H1 (cell line): ENCODE measurements around the gene PPP1R3G. TPM values are rescaled to one million over a fixed set of nuclear protein-coding genes. Genes with fewer than 3 reads are reported as not detected.

ENCODE experiments used
- CTCF ChIA-PET: fragments of 300-600 bp; sonication (Branson Sonifier 250); formaldehyde crosslinking; loops from one replicate; lab custom pipeline; 2021; ENCODE audit not compliant: partially characterized antibody; lab: Charles Lee
- POLR2A ChIA-PET: fragments of 300-600 bp; sonication (Branson Sonifier 250); formaldehyde crosslinking; loops from one replicate; lab custom pipeline; 2021; ENCODE audit warnings: inconsistent platforms; ENCODE audit not compliant: partially characterized antibody; lab: Charles Lee
- DNase-seq, 2 experiments: peaks; one replicate each; pipeline versions ENCODE4 v3.0.0 to v3.0.0-alpha.2; 2010 to 2022; ENCODE audit warnings: low spot score in 2 of 2, low read depth in 1 of 2, mixed read lengths in 1 of 2
- FAIRE-seq: peaks from 2 replicates; lab custom pipeline; 2011; peaks lifted over from hg19 to GRCh38; lab: Jason Lieb, UNC
- H2AFZ ChIP-seq: 2 replicates; pipeline ENCODE4 v1.8.1; 2012; ENCODE audit warnings: low read length, inconsistent platforms
- H2AK5ac ChIP-seq: 2 replicates; pipeline ENCODE4 v1.6.1; 2013; ENCODE audit warnings: low read depth, low read length
- H2BK120ac ChIP-seq: replicated peaks from 2 replicates; pipeline ENCODE3; 2013; ENCODE audit warnings: low read depth, low read length, inconsistent platforms
- H2BK12ac ChIP-seq: 2 replicates; pipeline ENCODE4 v1.6.1; 2013; ENCODE audit warnings: low read depth, low read length
- H2BK15ac ChIP-seq: 2 replicates; pipeline ENCODE4 v1.6.1; 2013; ENCODE audit warnings: low read length
- H2BK20ac ChIP-seq: 2 replicates; pipeline ENCODE4 v1.6.1; 2013; ENCODE audit warnings: low read length
- H2BK5ac ChIP-seq: 2 replicates; pipeline ENCODE4 v1.6.1; 2013; ENCODE audit warnings: low read depth, low read length
- H3K14ac ChIP-seq: 2 replicates; pipeline ENCODE4 v1.6.1; 2013; ENCODE audit warnings: inconsistent platforms; ENCODE audit not compliant: insufficient read length
- H3K18ac ChIP-seq: 2 replicates; pipeline ENCODE4 v1.6.1; 2013; ENCODE audit warnings: low read length; ENCODE audit errors: extremely low read depth
- H3K23ac ChIP-seq: 2 replicates; pipeline ENCODE4 v1.6.1; 2013; ENCODE audit warnings: inconsistent platforms; ENCODE audit not compliant: insufficient read length
- H3K23me2 ChIP-seq: 2 replicates; pipeline ENCODE4 v1.6.1; 2013; ENCODE audit warnings: low read depth, low read length
- H3K27ac ChIP-seq: 2 replicates; pipeline ENCODE4 v1.6.1; 2011; ENCODE audit warnings: low read depth, low read length, inconsistent platforms
- H3K27me3 ChIP-seq, 4 experiments: replicated peaks in 1 of 4; 1 replicate in 1 of 4; 2 replicates in 3 of 4; pipeline versions ENCODE4 v1.6.1 to v1.8.1; 2011 to 2013; ENCODE audit warnings: low read length in 3 of 4, mild to moderate bottlenecking in 3 of 4, inconsistent platforms in 2 of 4, mixed read lengths in 2 of 4, moderate library complexity in 1 of 4; ENCODE audit not compliant: control insufficient read depth in 3 of 4, insufficient read depth in 3 of 4; ENCODE audit errors: extremely low read depth in 1 of 4
- H3K36me3 ChIP-seq, 4 experiments: 2 replicates each; pipeline versions ENCODE4 v1.6.1 to v1.8.1; 2011 to 2013; ENCODE audit warnings: mild to moderate bottlenecking in 4 of 4, low read length in 3 of 4, moderate library complexity in 2 of 4, control low read depth in 1 of 4, inconsistent platforms in 1 of 4; ENCODE audit not compliant: insufficient read depth in 4 of 4, control insufficient read depth in 2 of 4
- H3K4ac ChIP-seq: replicated peaks from 2 replicates; pipeline ENCODE3; 2013; ENCODE audit warnings: low read length, low read depth, mixed read lengths, inconsistent platforms; ENCODE audit not compliant: insufficient read length
- H3K4me1 ChIP-seq, 4 experiments: replicated peaks in 1 of 4; 1 replicate in 1 of 4; 2 replicates in 3 of 4; pipeline versions ENCODE4 v1.6.1 to v1.8.1; 2011 to 2013; ENCODE audit warnings: low read length in 3 of 4, inconsistent platforms in 2 of 4, mixed read lengths in 1 of 4; ENCODE audit not compliant: insufficient read depth in 4 of 4, control insufficient read depth in 3 of 4
- H3K4me2 ChIP-seq, 2 experiments: 2 replicates each; pipeline versions ENCODE4 v1.6.1 to v1.8.1; 2011 to 2013; ENCODE audit warnings: low read depth in 2 of 2, low read length in 2 of 2, control low read depth in 1 of 2, inconsistent platforms in 1 of 2, mild to moderate bottlenecking in 1 of 2; ENCODE audit not compliant: insufficient read depth in 1 of 2
- H3K4me3 ChIP-seq, 4 experiments: fragments of 200-600, 300-600 bp in 1 of 4; sonication (generic), shearing (Covaris generic), sonication (Bioruptor Twin) in 1 of 4; 2 replicates each; pipeline versions ENCODE4 v1.5.1 to v1.8.1; 2011 to 2016; ENCODE audit warnings: low read length in 4 of 4, low read depth in 3 of 4, control low read depth in 2 of 4, inconsistent platforms in 2 of 4, mild to moderate bottlenecking in 2 of 4, mixed read lengths in 1 of 4, moderate library complexity in 1 of 4; ENCODE audit not compliant: insufficient read depth in 2 of 4; ENCODE audit errors: extremely low read depth in 1 of 4
- H3K56ac ChIP-seq: replicated peaks from 2 replicates; pipeline ENCODE3; 2013; ENCODE audit warnings: low read depth, mild to moderate bottlenecking, mixed read lengths, low read length, inconsistent platforms; ENCODE audit not compliant: insufficient read length
- H3K79me1 ChIP-seq: 2 replicates; pipeline ENCODE4 v1.6.1; 2013; ENCODE audit warnings: low read depth, low read length, control low read depth
- H3K79me2 ChIP-seq, 2 experiments: 2 replicates each; pipeline versions ENCODE4 v1.6.1 to v1.8.1; 2012 to 2013; ENCODE audit warnings: low read length in 2 of 2, mild to moderate bottlenecking in 2 of 2, inconsistent platforms in 1 of 2; ENCODE audit not compliant: insufficient read depth in 2 of 2, control insufficient read depth in 1 of 2
- H3K9ac ChIP-seq, 4 experiments: replicated peaks in 1 of 4; 1 replicate in 1 of 4; 2 replicates in 3 of 4; pipeline versions ENCODE4 v1.6.1 to v1.8.1; 2011 to 2013; ENCODE audit warnings: low read depth in 3 of 4, low read length in 3 of 4, control low read depth in 2 of 4, mild to moderate bottlenecking in 2 of 4, moderate library complexity in 2 of 4, inconsistent platforms in 1 of 4; ENCODE audit errors: extremely low read depth in 1 of 4
- H3K9me3 ChIP-seq, 2 experiments: 2 replicates each; pipeline versions ENCODE4 v1.6.1 to v1.8.1; 2012 to 2013; ENCODE audit warnings: mild to moderate bottlenecking in 2 of 2, moderate library complexity in 2 of 2, control low read depth in 1 of 2, inconsistent platforms in 1 of 2, low read depth in 1 of 2, low read length in 1 of 2, mixed read lengths in 1 of 2; ENCODE audit not compliant: insufficient read depth in 2 of 2
- H4K20me1 ChIP-seq, 2 experiments: replicated peaks in 1 of 2; 2 replicates each; pipeline versions ENCODE3 to v1.8.1; 2011 to 2013; ENCODE audit warnings: inconsistent platforms in 2 of 2, low read length in 2 of 2, mild to moderate bottlenecking in 1 of 2; ENCODE audit not compliant: insufficient read depth in 2 of 2, control insufficient read depth in 1 of 2
- H4K5ac ChIP-seq: 2 replicates; pipeline ENCODE4 v1.6.1; 2013; ENCODE audit warnings: low read length, low read depth, mixed read lengths, inconsistent platforms; ENCODE audit not compliant: insufficient read length
- H4K8ac ChIP-seq: 2 replicates; pipeline ENCODE4 v1.8.0; 2013; ENCODE audit warnings: mild to moderate bottlenecking, moderate library complexity, low read length, inconsistent platforms; ENCODE audit not compliant: insufficient read depth; ENCODE audit errors: extremely low read depth
- H4K91ac ChIP-seq: replicated peaks from 2 replicates; pipeline ENCODE3; 2013; ENCODE audit warnings: low read length, mixed read lengths, inconsistent platforms; ENCODE audit not compliant: insufficient read length
- ASH2L ChIP-seq: fragments of 200-600, 300-600 bp; sonication (generic); IDR thresholded peaks from one replicate; pipeline ENCODE4 v1.7.1; 2017; ENCODE audit warnings: low read length
- BRCA1 ChIP-seq: IDR thresholded peaks from 2 replicates; pipeline ENCODE4 v1.6.1; 2012; ENCODE audit warnings: low read depth, low read length, improper control_type of control experiment
- CBX8 ChIP-seq: fragments of 300-800, 300-1000 bp; sonication (generic); IDR thresholded peaks from 2 replicates; pipeline ENCODE4 v1.7.1; 2016; ENCODE audit warnings: low read depth, low read length, borderline replicate concordance
- HDAC2 ChIP-seq, 2 experiments: fragments of 300-600 bp in 1 of 2; sonication (generic) in 1 of 2; IDR thresholded peaks; 2 replicates each; pipeline ENCODE4 v1.6.1; 2011 to 2012; ENCODE audit warnings: low read depth in 2 of 2, low read length in 2 of 2, mild to moderate bottlenecking in 2 of 2, moderate library complexity in 2 of 2, borderline replicate concordance in 1 of 2, inconsistent platforms in 1 of 2
- KDM4A ChIP-seq: IDR thresholded peaks from one replicate; pipeline ENCODE4 v1.7.1; 2012; ENCODE audit warnings: low read depth, mild to moderate bottlenecking, moderate library complexity, low read length, inconsistent platforms; ENCODE audit not compliant: severe bottlenecking
- KDM5A ChIP-seq: fragments of 200-600 bp; IDR thresholded peaks from 2 replicates; pipeline ENCODE4 v1.7.1; 2012; ENCODE audit warnings: mild to moderate bottlenecking, low read length, inconsistent platforms, mixed read lengths
- PHF8 ChIP-seq: fragments of 200-600 bp; sonication (generic); conservative IDR thresholded peaks from 2 replicates; pipeline ENCODE4 v1.7.1; 2012; ENCODE audit warnings: low read depth, mild to moderate bottlenecking, inconsistent platforms, low read length, moderate library complexity
- RAD21 ChIP-seq, 2 experiments: IDR thresholded peaks in 1 of 2; conservative IDR thresholded peaks in 1 of 2; 2 replicates each; pipeline ENCODE4 v1.6.1; 2011; ENCODE audit warnings: low read depth in 2 of 2, low read length in 2 of 2, improper control_type of control experiment in 1 of 2, inconsistent platforms in 1 of 2, mild to moderate bottlenecking in 1 of 2, moderate library complexity in 1 of 2
- RNF2 ChIP-seq: fragments of 200-900, 300-1000 bp; sonication (generic); IDR thresholded peaks from 2 replicates; pipeline ENCODE4 v1.7.1; 2016; ENCODE audit warnings: borderline replicate concordance, low read depth, mild to moderate bottlenecking, antibody characterized with exemption, low read length; ENCODE audit not compliant: poor library complexity, severe bottlenecking; ENCODE audit errors: missing control alignments
- SIN3A ChIP-seq, 2 experiments: IDR thresholded peaks in 1 of 2; conservative IDR thresholded peaks in 1 of 2; 2 replicates each; pipeline ENCODE4 v1.6.1; 2011 to 2012; ENCODE audit warnings: low read length in 2 of 2, improper control_type of control experiment in 1 of 2, low read depth in 1 of 2, mild to moderate bottlenecking in 1 of 2
- SP1 ChIP-seq: IDR thresholded peaks from 2 replicates; pipeline ENCODE4 v1.6.1; 2011; ENCODE audit warnings: low read depth, low read length
- SP4 ChIP-seq: IDR thresholded peaks from 2 replicates; pipeline ENCODE4 v1.6.1; 2012; ENCODE audit warnings: low read length, inconsistent platforms
- TAF1 ChIP-seq: IDR thresholded peaks from 2 replicates; pipeline ENCODE4 v1.6.1; 2011; ENCODE audit warnings: mild to moderate bottlenecking, low read depth, low read length
- whole genome bisulfite sequencing, 2 experiments: shearing (Covaris generic) in 1 of 2; methylation state at CpG; one replicate each; pipeline versions ENCODE4 v1.1.6 to v1.1.7; 2013 to 2015; ENCODE audit warnings: low lambda C conversion rate in 2 of 2, mixed read lengths in 2 of 2, inconsistent platforms in 1 of 2, low coverage in 1 of 2, missing lambda C conversion rate in 1 of 2; ENCODE audit not compliant: insufficient replicate concordance in 2 of 2, insufficient coverage in 1 of 2, insufficient read length in 1 of 2; ENCODE audit errors: extremely low coverage in 1 of 2, missing lambda C conversion rate in 1 of 2; 5-methylcytosine and 5-hydroxymethylcytosine counted together
- polyA plus RNA-seq, 7 experiments: library from polyadenylated mRNA; depleted of rRNA in 3 of 7; stranded (reverse) in 5 of 7; unstranded in 2 of 7; fragments of >200 nt in 5 of 7; fragments of 200-250 nt in 2 of 7; gene quantifications; 1 replicate in 5 of 7; 2 replicates in 1 of 7; 4 replicates in 1 of 7; pipeline versions ENCODE4 v1.2.1 to v1.2.3, GENCODE V29; 2011 to 2013; ENCODE audit warnings: missing spikeins in 2 of 7, mixed read lengths in 2 of 7
- total RNA-seq: library from RNA; stranded (reverse); fragmentation: NEBNext Ultra II Directional; extraction: Animal tissue kit (Norgen Biotek cat#: 25700); gene quantifications from 2 replicates; pipeline ENCODE4 v1.2.1, GENCODE V29; 2021

The PPP1R3G gene
- total and polyA plus RNA-seq, 2 of the 8 experiments (the other 6 are each of a cell fraction or from before 2014, with no cell fraction given) = 0.03 to 0.09 TPM

- POLR2A ChIA-PET = no interaction called here
- Histone ChIP-seq H3K23ac (no peak overlapping the region), H3K36me3 (no peaks in the 10 kb centered on the region; a peak in 1 of 8 replicates), H3K9ac (no peak overlapping the region), H3K79me1 (no peaks in the 10 kb centered on the region), H3K79me2 (no peaks in the 10 kb centered on the region), H2BK12ac (no peak overlapping the region), H4K5ac (no peak overlapping the region), H3K4me3 (no peak overlapping the region), H3K9me3 (peaks cover 2 to 5% of the 10 kb centered on the region in 2 experiments; a peak in 2 of 4 replicates), H4K20me1 (no peaks in the 10 kb centered on the region), H3K4me1 (no peaks in the 10 kb centered on the region), H2AFZ (no peak overlapping the region), H2BK15ac (no peak overlapping the region), H2BK120ac (no peak overlapping the region), H3K4ac (no peak overlapping the region), H4K91ac (no peak overlapping the region), H3K27me3 (no peaks in the 10 kb centered on the region), H3K27ac (no peak overlapping the region), H3K14ac (no peak overlapping the region), H3K4me2 (no peak overlapping the region), H4K8ac (no peak overlapping the region), H3K18ac (no peak overlapping the region), H3K56ac (no peak overlapping the region), H2BK20ac (no peak overlapping the region), H3K23me2 (no peaks in the 10 kb centered on the region), H2AK5ac (no peak overlapping the region), H2BK5ac (no peak overlapping the region)
- 84% methylated on average over 8 of the region's 8 CpGs; no CpG with 5 or more reads in 1 of the 2 experiments for WGBS, 2 experiments
- CTCF ChIA-PET = interaction anchor here (0.6 to 2.1 kb wide), 3 partner anchors 15 to 646 kb away, joined by 3 to 9 read pairs (median 3); no protein-coding TSS in a partner anchor
- FAIRE-seq = no peak
- no peak for DNase-seq
- TF ChIP-seq RAD21 (IDR thresholded peaks at IDR 0.05 in 1 of 2, conservative IDR thresholded peaks at IDR 0.05 in 1 of 2; ENCODE audit: low read depth in 2 of 2, low read length in 2 of 2) = no peak
- no peak for TF ChIP-seq SP1
- no peak for TF ChIP-seq SIN3A (conservative IDR thresholded peaks at IDR 0.05 in 1 of 2, IDR thresholded peaks at IDR 0.05 in 1 of 2; ENCODE audit: low read depth in 1 of 2, low read length in 2 of 2)
- no peak for TF ChIP-seq RNF2
- TF ChIP-seq SP4 = no peak
- TF ChIP-seq HDAC2 (IDR thresholded peaks at IDR 0.05; ENCODE audit: borderline replicate concordance in 1 of 2, low read depth in 2 of 2, low read length in 2 of 2) = no peak
- no peak for TF ChIP-seq KDM4A
- TF ChIP-seq CBX8 = no peak
- TF ChIP-seq PHF8 = no peak
- TF ChIP-seq BRCA1 = no peak
- TF ChIP-seq KDM5A = no peak
- TF ChIP-seq ASH2L = no peak
- TF ChIP-seq TAF1 = no peak
These were observed 39.7 kb upstream of the PPP1R3G start for GRCh38 chr6:5045416-5045815.
